ENCODE results near the gene CACNA1C. TPM values are rescaled to one million over a fixed set of nuclear protein-coding genes. Genes with fewer than 3 reads are reported as not detected.
A peak's percentile ranks its signal among the peaks of the same experiment; 100 is the strongest.
"Not testable (repeated sequence)": the region's sequence is repeated elsewhere in the genome, so short reads cannot be mapped to it uniquely, and the experiment has no call there.

CACNA1C gene
- total RNA-seq, 2 donors from 2014 or later: 70.0 to 127 TPM

DNA sequence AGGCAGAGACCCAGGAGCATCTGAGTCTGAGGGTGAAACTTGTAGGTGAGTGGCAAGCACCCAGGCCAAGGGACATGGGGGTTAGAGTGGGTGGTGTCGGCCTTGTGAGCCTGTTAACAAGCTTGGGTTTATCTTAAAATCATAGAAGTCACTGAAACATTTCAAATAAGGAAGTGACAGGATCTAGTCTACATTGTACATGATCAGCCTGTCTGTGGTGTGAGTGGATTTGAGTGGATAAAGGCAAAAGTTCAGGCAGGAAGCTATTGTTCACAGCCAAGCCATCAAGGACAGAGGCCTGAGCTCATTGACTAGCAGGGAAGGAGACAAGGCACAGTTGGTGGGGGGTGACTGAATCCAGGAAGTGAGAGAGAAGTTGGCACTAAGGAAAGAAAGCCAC is 682.6 kb downstream of the CACNA1C start:
- TF ChIP-seq CTCF (IDR thresholded peaks at IDR 0.05): no peak
- Histone ChIP-seq H3K4me3 (no peak overlapping the region), H3K27me3 (replicated peaks; ENCODE audit: insufficient read depth) (no peaks in the 10 kb centered on the region), H3K27ac (no peak overlapping the region), H3K9me3 (no peaks in the 10 kb centered on the region), H3K4me1 (ENCODE audit: control insufficient read depth in 1 of 2, low read depth in 2 of 2) (no peaks in the 10 kb centered on the region), H3K36me3 (no peaks in the 10 kb centered on the region)
- DNase-seq (ENCODE audit: low spot score) (no peak), ATAC-seq (ENCODE audit: insufficient number of reproducible peaks, low FRiP score, low read depth) (no peak)

- no peak for DNase-seq (ENCODE audit: low spot score)
- TF ChIP-seq CTCF (IDR thresholded peaks at IDR 0.05): no peak
- no peak for ATAC-seq (ENCODE audit: insufficient number of reproducible peaks, low FRiP score, low read depth)
- Histone ChIP-seq H3K4me3 (no peak overlapping the region), H3K27me3 (replicated peaks; ENCODE audit: insufficient read depth) (no peaks in the 10 kb centered on the region), H3K9me3 (no peaks in the 10 kb centered on the region), H3K27ac (no peak overlapping the region), H3K36me3 (no peaks in the 10 kb centered on the region), H3K4me1 (ENCODE audit: control insufficient read depth in 1 of 2, low read depth in 2 of 2) (no peaks in the 10 kb centered on the region)
Measured at GRCh38 chr12:2737656-2738241, 685.0 kb downstream of the CACNA1C start.

DNA sequence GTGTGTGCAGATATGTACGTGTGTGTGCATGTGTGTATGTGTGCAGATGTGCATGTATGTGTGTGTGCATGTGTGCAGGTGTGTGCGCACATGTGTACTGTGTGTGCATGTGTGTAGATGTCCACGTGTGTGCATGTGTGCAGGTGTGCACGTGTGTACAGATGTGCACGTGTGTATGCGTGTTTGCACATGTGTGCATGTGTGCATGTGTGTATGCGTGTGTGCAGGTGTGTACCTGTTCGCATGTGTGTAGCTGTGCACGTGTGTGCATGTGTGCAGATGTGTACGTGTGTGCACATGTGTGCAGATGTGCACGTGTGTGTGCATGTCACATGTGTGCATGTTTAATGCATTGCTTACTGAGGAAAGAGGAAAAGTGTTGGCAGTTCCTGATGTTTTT is 686.3 kb downstream of the CACNA1C start:
- Histone ChIP-seq H3K27ac (no peak overlapping the region), H3K9me3 (no peaks in the 10 kb centered on the region), H3K4me3 (no peak overlapping the region), H3K4me1 (ENCODE audit: control insufficient read depth in 1 of 2, low read depth in 2 of 2) (no peaks in the 10 kb centered on the region), H3K27me3 (replicated peaks; ENCODE audit: insufficient read depth) (no peaks in the 10 kb centered on the region), H3K36me3 (no peaks in the 10 kb centered on the region)
- no peak for DNase-seq (ENCODE audit: low spot score)
- no peak for TF ChIP-seq CTCF (IDR thresholded peaks at IDR 0.05)
- ATAC-seq (ENCODE audit: insufficient number of reproducible peaks, low FRiP score, low read depth): no peak

GRCh38 chr12:2739832-2740641 is 687.2 kb downstream of the CACNA1C start:
- no peaks in the 10 kb centered on the region for H3K27me3 ChIP-seq (replicated peaks; ENCODE audit: insufficient read depth)
- DNase-seq (ENCODE audit: low spot score) (no peak), ATAC-seq (ENCODE audit: insufficient number of reproducible peaks, low FRiP score, low read depth) (no peak)
- peak; percentile 58 for TF ChIP-seq CTCF (IDR thresholded peaks at IDR 0.05)
- H3K4me3 ChIP-seq: no peak overlapping the region
- H3K9me3 ChIP-seq: no peaks in the 10 kb centered on the region
- no peaks in the 10 kb centered on the region for H3K36me3 ChIP-seq
- H3K27ac ChIP-seq: no peak overlapping the region
- no peaks in the 10 kb centered on the region for H3K4me1 ChIP-seq (ENCODE audit: control insufficient read depth in 1 of 2, low read depth in 2 of 2)

- not testable (repeated sequence) for H3K36me3 ChIP-seq; H3K9me3 ChIP-seq; H3K27me3 ChIP-seq (replicated peaks; ENCODE audit: insufficient read depth); ATAC-seq (ENCODE audit: insufficient number of reproducible peaks, low FRiP score, low read depth); H3K4me3 ChIP-seq; H3K27ac ChIP-seq; H3K4me1 ChIP-seq (ENCODE audit: control insufficient read depth in 1 of 2, low read depth in 2 of 2); DNase-seq (ENCODE audit: low spot score)
Measured at GRCh38 chr12:2742037-2742436, 689.2 kb downstream of the CACNA1C start.

All from thoracic aorta (tissue), 2 donors.